Right renal cortex interstitium (tissue), 3 donors: ENCODE measurements around the gene RSPH9. TPM values are rescaled to one million over a fixed set of nuclear protein-coding genes. Genes with fewer than 3 reads are reported as not detected.

ENCODE experiments used
- DNase-seq, 3 donors: peaks; one replicate each; pipeline ENCODE4 v3.0.0-alpha.2; 2013; ENCODE audit warnings: low read depth in 3 of 3, low spot score in 2 of 3
- polyA plus RNA-seq, 3 donors: library from polyadenylated mRNA; unstranded; fragments of 120-200 nt; gene quantifications; one replicate each; pipeline ENCODE4 v1.2.1, GENCODE V29; 2013; ENCODE audit not compliant: insufficient read length in 3 of 3

RSPH9 gene
- polyA plus RNA-seq, 3 donors = 1.2 to 1.5 (median 1.3) TPM

DNA sequence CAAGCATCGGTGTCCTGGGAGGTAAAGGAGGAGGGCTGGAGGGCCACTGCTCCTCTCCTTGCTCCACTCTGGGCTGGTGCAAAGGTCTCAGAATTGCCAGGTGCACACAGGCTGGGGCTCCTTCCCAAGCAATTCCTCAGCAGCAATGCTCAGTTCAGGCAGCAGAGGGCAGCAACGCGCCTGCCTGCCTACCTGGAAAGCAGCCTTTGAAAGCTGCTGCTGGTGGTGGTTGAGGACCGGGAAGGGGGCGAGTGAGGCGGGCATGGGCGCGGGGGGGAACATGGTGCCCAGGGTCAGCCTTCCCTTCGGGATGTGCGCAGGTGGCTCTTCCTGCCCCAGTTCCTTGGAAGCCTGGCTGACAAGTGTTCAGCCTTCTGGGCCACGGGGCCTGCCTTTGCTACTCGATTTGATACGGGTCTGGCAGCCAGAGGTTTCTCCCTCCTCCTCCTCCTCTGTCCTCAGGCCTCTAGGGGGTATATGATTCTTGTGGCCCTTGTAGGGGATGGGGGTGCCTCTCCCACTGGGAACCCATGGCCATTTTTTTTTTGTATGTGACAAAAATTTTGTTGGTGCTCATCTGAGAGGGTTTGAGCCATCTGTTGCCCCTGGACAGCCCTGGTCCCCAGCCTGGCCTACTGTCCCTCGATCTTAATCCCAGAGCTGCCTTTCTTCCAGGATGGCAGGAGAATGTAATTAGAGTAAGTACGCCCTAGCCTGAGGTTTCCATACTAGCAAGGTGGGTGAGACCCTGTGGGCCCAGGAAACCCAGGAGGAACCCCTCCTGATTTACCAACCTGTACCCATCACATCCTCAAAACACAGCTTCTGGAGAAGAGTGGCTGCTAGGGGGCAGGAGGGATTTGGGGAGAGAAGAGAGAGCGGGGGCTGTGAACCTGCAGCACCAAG is 22.7 kb downstream of the RSPH9 start:
- DNase-seq = peak in 2 of 3 donors; percentile 69 to 72

DNA sequence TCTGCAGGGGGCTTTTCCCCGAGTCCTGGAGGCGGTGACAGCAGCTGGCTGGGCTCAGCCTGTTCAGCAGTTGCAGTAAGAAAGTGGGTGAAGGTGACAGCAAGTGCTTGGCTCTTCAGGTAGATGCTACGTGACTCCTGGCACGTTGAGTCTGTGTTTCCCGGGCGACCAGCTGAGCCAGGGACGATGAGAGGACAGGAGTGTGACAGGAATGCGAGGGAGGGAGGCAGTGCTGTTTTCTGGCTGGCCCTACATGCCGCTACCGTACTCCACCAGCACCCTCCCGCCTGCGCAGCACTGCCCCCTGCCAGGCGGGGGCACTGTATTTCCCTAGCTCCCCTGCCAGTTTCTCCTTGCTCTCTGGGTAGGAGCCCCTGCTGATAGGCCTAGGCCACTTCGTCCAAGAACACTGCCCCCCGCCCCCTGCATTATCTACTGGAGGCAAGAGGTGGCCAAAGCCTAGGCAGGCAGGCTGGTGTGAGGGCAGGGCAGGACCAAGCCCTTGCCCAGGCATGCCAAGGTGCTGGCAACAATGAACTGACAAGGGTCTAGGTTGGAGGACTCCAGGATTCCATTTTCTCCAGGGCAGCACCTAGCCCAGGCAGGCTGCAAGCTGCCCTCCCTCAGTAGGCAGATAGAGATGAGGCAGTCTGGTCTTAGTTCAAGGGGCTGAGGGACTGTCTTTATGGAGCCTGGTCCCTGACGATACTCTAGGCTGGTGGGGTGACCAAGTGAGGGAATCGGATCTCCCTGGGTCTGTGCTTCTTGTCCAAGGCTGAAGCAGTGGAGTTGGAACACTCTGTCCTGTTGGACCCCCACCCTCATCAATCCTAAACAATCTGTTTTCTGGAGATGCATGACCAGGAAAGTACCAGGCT is 23.6 kb downstream of the RSPH9 start:
- peak; percentile 67 to 81 (median 69) for DNase-seq

DNA sequence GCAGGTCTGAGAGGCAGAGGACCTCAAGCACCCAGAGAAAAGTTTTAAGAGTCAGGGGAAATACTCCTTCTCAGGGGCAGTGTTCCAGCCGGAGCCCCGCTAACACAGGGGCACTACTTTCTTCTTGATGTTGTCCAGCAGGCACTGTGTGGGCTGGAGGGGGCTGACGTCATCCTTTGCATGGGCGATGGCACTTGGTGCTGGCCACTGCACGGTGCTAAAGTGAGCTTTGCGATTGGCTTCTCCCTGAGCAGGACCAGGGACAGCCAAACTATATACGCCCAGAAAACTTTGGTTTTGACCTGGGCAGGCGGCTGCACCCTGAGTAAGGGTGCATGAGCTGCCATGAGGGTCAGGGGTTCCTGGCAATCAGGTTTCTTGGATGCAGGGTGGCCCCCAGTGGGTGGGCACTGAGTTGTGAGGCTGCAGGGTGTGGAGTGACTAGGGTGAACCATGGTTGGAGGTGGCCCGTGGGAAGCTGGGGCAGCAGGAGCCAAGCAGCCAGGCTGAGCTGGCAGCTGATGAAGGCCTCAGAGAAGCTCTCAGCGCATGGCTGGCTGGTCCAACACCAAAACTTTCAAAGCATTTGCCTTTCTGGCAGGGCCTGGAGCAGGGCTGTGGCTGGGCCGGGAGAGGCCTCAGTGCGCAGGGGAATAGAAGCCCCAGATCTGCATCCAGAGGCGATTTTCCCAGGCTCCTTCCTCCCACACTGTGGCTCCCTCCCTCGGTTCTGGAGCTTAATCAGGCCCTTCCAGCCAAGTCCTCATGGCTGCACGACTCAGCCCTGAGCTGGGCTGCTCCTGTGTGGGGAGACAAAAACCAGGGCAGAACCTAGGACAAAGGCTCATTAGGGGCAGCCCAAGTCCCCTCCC is 24.4 kb downstream of the RSPH9 start:
- DNase-seq = no peak

DNA sequence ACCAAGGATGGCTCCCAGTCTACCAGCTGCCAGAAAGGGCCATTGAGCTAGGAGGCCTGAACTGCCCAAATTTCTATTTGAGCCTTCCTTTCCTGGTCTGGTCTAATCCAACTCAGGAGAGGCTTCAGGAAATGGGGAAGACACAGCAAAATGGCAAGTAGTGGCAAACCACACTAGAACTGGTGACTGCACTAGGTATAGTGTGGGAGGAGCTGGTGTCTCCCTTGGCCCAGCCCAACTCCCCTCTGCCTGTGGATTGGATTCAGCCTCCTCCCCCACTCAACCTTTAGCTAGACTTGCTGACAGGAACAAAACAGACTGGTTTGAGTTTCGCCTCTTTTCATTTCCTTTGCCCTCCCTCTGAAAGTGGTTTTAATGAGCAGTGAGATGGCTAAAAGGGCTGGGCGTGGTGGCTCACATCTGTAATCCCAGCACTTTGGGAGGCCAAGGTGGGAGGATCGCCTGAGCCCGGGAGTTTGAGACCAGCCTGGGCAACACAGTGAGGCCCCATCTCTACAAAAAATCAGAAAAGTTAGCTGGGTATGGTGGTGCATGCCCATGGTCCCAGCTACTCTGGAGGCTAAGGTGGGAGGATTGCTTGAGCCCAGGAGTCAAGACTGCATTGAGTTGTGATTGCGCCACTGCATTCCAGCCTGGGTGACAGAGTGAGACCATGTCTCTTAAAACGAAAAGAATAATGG is 25.2 kb downstream of the RSPH9 start:
- no peak for DNase-seq

DNA sequence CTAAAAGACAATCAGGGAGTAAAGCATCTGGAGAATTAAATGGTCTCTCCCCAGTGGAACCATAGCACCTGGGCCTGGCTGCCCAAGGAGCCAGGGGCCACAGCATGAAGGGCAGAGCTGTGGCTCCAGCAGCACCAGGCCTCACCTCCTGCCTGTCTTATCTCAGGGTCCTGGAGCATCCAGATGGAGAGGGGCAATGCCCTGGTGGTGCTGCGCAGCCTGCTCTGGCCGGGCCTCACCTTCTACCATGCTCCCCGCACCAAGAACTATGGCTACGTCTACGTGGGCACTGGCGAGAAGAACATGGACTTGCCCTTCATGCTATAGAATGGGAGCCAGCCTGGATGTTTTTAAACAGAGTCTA is 25.8 kb downstream of the RSPH9 start:
- no peak for DNase-seq

DNA sequence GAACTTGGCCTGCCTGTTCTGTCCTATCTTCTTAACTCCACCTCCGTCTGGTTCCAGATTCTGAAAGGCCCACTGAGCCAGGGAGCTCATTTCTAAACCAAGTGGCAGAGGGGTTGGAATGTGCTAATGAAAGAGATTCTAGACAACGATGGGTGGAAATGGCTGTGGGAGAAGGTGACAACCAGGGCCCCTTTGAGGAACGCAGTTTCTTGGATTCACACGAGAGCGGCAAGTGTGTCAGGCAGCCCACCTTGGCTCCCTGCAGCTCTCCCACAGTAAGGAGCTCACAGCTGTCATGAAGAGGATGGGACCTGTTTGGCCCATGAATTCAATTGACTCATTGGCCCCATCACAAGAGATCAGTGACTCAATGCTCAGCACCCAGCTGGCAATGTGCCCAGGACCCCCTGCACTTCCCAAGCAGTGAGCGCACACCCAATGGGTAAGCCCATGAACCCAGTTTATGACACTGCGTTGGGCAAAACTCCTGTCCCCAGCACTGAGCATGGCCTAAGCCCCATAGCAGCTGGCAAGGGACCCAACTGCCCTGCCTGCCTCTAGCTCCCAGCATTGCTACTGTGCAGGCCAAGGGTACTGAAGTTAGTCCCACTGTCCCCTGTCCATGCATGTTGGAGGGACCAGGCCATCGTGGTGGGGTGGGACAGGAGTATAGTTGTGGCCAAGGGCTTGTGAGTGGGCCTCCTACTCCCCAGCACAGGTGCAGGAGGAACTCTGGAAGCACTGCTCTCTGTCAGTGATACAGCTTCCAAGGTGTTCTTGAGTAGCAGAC is 26.4 kb downstream of the RSPH9 start:
- DNase-seq = no peak

DNA sequence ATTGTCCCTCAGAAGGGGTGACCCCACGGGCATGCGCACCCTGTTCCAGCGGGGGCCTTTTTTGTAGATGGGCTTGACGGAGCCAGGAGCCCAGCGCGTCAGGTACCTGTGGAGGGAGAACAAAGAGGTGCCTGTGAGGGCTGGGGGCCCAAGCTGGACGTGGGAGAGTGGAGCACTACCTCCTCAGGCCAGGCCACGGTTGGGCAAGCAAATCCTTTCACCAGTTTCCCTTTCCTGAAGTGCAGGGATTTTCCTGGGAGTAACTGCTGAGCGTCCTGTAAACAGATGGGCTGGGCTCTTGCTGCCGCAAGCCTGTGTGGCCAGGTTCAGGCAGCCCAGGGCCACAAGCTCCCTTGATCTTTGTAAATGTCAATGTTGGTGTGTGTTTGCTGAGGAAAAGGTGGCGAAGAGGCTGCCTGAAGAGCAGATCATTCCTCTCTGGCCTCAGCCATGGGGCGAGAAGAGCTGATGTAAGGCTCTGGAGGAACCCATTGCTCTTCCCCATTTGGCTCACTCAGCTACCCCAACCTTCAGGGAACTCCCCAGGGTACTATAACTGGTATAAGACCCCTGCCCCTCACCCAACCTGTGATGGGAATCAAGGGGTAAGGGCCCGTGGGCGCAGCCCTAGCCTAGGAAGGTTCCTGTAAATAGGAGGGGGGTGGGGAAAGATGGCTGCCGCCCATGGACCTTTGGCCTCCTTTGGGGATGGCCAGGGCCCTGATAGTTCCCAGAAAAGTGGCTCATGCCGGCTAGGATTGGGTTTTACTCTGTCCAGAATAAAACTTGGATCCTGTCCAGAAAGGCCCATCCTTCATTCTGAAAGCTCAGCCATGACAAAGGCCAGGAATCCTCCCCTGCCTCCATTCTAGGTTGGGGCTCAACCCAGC is 27.2 kb downstream of the RSPH9 start:
- DNase-seq = no peak

DNA sequence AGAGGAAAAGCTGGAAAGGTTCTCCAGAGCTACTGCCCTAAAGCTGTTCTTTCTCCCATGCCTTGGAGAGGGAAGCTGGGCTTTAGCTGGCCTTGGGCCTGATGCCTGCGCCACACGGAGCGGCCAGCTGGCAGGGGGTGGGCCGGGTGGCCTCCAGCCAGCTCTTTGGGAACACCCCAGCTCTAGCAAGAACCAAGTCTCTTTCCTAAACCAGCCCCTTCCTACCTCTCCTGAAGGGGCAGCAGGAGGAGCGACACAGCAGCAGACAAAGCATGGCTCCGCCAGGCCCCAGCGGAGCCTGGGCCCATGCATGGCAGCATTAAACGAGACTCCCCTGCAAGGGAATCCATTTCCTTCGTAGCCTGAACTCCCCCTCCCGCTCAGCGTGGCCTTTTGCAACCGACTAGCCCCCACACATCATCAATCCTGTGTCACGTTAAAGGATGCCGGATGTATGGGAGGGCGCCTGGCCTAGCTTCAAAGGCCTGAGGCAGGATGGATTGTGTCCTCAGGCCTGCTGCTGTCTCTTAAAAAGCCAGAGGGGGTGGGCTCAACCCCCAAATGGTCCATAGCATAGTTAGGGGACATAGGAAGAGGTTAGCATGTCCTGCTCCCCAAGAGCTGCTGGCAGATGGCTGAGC is 28.7 kb downstream of the RSPH9 start:
- DNase-seq = peak in 2 of 3 donors; percentile 61 to 64

DNA sequence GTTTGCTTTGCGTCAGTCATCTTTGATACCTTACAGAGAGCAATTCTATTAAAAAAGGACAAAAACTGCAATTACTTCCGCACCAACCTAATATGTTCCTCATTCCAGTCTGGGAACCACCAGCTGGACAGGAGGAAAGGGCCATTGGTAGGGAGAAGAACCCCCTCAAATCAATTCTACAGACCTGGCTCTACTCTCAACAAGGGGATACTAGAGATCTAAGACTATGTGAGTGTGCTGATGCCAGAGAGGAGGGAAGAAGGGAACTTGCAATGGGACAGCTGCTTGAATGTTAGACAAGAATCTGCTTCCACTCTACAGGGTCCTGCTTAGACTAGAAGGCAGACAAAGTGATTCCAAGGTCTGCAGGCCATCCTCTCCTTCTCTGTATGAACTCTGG is 29.5 kb downstream of the RSPH9 start:
- DNase-seq = no peak

DNA sequence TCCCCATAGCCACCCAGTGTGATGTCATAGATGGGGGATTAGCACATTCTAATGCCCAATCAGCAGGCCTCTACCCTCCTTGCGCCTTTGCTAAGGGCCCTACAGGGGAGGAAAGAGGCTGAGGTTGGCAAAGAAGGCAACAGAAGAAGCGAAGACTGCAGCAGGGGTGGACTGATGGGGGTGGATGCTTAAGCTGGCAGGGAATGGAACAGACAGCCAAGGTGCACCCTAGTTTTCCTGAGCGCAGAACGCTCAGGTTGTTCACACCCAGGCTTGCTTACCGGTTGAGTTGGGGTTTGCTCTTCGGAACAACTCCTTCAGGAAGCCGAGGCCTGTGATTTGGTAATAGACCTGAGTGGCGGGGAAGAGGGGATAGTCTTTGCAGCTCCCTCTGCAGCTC is 30.1 kb downstream of the RSPH9 start:
- DNase-seq = no peak

DNA sequence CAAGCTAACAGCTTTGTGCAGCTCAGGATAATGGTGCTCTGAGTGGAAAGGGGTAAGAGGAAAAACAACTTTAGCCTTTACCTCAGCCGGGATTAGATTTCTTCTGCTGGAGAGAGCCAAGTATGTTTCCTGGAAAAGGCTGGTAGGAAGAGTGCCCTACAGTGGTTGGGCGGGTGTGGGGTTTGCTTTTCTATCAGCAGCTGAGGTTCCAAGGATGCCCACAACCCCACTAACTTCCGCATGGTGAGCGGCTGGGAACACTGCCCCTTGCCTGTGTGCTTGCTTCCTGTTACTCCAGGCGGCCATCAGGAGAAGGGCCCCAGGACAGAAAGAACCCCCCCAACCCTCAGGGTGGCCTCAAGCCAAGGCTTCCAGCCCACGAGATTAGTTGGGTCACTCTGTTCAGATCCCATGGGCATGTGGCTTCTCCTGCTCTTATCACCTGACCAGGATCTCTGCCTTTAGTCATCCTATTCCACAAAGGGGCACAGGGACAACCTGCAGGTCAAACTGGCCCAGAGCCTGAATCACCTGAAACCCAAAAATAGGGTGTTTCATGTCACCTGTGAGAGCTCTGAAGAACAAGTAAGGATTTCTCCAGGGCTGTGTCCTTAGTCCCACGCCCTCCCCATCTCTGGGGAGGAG is 32.2 kb downstream of the RSPH9 start:
- DNase-seq = no peak

DNA sequence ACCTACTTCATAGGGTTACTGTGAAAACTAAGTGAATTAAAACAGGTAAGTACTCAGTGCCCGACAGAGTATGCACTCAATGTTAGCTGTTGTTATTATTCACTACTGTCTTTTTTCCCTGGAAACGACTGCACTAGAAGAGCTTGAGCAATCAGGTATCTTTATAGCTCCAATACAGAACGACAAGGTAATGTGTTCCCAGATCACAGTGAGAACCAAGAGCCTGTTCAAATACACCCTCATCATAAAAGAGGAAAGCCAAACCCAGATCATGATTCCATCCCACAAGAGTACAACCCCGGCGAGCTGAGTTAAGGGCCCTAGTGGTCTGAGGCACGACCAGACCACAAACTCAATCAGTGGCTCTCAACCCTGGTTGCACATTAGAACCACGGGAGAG is 32.9 kb downstream of the RSPH9 start:
- no peak for DNase-seq

DNA sequence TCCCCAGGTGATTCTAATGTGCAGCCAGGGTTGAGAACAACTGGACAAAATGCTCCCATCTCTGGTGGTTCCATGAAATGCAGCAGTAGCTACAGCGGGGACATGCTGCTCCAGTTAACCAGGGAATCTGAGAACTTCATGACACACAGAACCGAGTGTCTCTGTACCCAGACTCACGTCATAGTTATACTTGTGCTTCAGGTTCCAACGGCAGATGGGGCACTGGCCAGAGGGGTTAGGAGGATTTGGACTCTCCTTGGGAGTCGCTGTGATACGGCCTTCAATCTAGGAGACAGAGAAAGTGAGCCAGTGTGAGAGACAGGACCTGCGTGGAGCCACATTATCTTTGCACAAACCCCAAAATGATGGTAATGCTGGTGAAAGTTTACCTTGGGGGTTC is 33.5 kb downstream of the RSPH9 start:
- DNase-seq = no peak

DNA sequence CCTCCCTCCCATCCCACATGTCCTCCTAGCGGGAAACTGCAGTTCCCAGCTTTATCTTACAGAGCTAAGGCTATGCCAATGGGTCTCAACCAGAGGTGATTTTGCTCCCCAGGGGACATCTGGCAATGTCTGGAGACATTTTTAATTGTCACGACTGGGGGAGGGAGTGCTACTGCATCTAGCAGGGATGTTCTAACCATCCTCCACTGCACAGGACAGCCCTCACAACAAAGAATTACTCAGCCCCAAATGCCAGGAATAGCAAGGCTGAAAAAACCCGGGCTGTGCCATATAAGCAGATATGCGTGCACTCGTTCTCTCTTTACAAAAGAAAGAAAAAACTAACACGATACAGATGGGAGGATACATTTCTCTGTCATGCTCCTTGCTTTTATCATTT is 34.2 kb downstream of the RSPH9 start:
- no peak for DNase-seq

DNA sequence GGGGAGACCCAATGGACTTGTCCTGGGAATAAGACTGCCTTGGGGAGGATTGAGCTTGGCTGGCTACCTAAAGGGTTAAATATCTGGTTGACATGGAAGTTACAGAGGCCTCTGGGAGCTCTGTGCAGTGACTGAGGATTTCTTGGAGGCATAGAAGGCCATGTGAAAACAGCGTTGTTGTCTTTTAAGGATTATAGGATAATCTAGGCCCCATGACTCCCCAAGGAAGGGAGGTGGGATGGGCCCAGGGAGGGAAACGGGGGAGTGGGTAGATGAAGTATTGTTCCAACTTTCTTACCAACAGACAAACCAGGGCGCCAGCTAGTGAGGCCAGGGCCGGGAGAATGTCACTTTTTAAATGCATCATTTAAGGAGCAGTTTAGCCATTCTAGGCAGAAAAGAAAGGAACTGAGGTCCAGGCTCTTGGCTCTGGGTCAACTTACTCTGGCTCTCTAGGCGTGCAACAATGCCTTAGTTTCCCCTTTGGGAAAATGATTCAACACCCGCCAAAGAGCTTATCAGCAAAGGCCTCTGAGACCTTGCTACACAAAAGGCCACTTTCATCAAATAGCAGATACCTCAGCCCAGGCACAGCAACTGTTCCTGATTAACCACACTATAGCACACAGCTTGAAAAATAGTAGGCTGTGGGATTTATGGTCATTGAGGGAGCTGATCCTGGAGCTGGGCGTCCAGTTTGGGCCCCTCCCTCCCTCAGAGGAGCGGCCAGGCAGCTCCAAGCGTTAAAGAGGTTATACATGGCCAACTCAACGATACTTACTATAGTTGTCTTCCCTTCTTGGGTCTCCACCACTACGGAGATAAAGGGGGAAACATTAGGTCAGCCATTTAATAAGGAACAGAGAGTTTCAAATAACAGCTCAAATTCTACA is 35.7 kb downstream of the RSPH9 start:
- no peak for DNase-seq

DNA sequence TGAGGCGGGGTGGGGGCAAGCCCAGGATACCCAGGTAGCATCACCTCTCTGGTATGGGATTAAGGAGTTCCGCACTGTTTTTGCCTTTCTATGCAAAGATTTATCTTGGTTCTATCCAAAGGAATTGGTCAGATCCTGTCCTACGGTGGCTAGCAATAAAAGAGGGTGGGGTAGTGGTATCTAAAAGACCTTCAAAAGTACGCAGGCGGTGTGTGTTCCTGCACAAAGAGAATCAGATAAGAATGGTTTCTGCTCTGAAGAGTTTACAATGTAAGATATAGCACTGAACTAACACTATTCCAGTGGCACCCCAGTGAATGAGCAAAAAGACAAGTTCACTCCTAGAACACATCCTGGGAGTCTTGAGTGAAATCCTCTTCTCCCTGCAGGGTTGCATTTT is 36.5 kb downstream of the RSPH9 start:
- no peak for DNase-seq
